ENCODE data around the gene UMPS.

UMPS gene

GRCh38 chr3:124688581-124689454, 41.4 kb upstream of the UMPS start:
- TF ChIP-seq CTCF (IDR thresholded peaks at IDR 0.05; ENCODE audit: insufficient read depth, missing control alignments), result peak; percentile 70
- no peak for FAIRE-seq

GRCh38 chr3:124691599-124691998, 38.7 kb upstream of the UMPS start:
- no peak for TF ChIP-seq CTCF (IDR thresholded peaks at IDR 0.05; ENCODE audit: insufficient read depth, missing control alignments)
- no peak for FAIRE-seq
- no peak for DNase-seq (ENCODE audit: insufficient read length, low spot score)

More at GRCh38 chr3:124688581-124689454, 41.4 kb upstream of the UMPS start:
- DNase-seq (ENCODE audit: insufficient read length, low spot score), result peak; percentile 46

GRCh38 chr3:124694486-124694885, 35.8 kb upstream of the UMPS start:
- TF ChIP-seq CTCF (IDR thresholded peaks at IDR 0.05; ENCODE audit: insufficient read depth, missing control alignments), result no peak
- FAIRE-seq, result no peak
- no peak for DNase-seq (ENCODE audit: insufficient read length, low spot score)

GRCh38 chr3:124695369-124695768, 34.9 kb upstream of the UMPS start:
- TF ChIP-seq CTCF (IDR thresholded peaks at IDR 0.05; ENCODE audit: insufficient read depth, missing control alignments), result no peak
- DNase-seq (ENCODE audit: insufficient read length, low spot score) (no peak), FAIRE-seq (no peak)

- FAIRE-seq (no peak), DNase-seq (ENCODE audit: insufficient read length, low spot score) (no peak)
- TF ChIP-seq CTCF (IDR thresholded peaks at IDR 0.05; ENCODE audit: insufficient read depth, missing control alignments), result no peak
Observed at GRCh38 chr3:124696006-124696405, 34.2 kb upstream of the UMPS start.

- FAIRE-seq, result no peak
- no peak for DNase-seq (ENCODE audit: insufficient read length, low spot score)
- no peak for TF ChIP-seq CTCF (IDR thresholded peaks at IDR 0.05; ENCODE audit: insufficient read depth, missing control alignments)
Observed at GRCh38 chr3:124697302-124697701, 33.0 kb upstream of the UMPS start.
